ENCODE results near the gene TAOK3.

DNA sequence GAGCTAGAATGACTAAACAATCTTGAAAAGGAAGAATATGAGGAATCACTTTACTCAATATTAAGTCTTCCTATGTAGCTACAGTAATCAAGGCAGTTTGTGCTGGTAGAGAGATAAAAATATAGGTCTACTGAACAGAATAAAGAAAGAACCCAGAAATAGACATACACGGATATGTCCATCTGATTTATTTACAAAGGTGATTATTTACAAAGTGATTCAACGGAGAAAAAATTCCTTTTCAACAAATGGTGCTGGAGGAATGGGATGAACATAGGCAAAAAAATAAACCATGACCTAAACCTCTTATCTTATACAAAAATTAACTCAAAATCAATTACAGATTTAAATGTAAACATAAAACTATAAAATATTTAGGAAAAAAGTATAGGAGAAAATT is 36.6 kb downstream of the TAOK3 start:
- TF ChIP-seq CTCF (IDR thresholded peaks at IDR 0.05) (no peak), POLR2A (IDR thresholded peaks at IDR 0.05) (no peak), POLR2AphosphoS5 (IDR thresholded peaks at IDR 0.05) (no peak), EP300 (IDR thresholded peaks at IDR 0.05) (no peak)

Measured in stomach (tissue), 4 donors.